ENCODE results near the gene MFNG.

The MFNG gene

GRCh38 chr22:37455896-37456295 lies 30.3 kb downstream of the MFNG start:
- Histone ChIP-seq H3K27ac (no peak overlapping the region), H3K4me3 (ENCODE audit: low read depth in 1 of 2, low read length in 1 of 2) (no peak overlapping the region), H3K9me3 (no peaks in the 10 kb centered on the region), H3K36me3 (no peaks in the 10 kb centered on the region), H3K4me1 (ENCODE audit: control insufficient read depth in 1 of 2, insufficient read depth in 1 of 2, low read depth in 1 of 2, low read length in 1 of 2) (no peaks in the 10 kb centered on the region), H3K27me3 (peaks cover 18% of the 10 kb centered on the region)
- TF ChIP-seq CTCF (IDR thresholded peaks at IDR 0.05): no peak

- Histone ChIP-seq H3K27ac (no peak overlapping the region), H3K36me3 (no peaks in the 10 kb centered on the region), H3K9me3 (no peaks in the 10 kb centered on the region), H3K4me1 (ENCODE audit: control insufficient read depth in 1 of 2, insufficient read depth in 1 of 2, low read depth in 1 of 2, low read length in 1 of 2) (no peaks in the 10 kb centered on the region), H3K27me3 (peaks cover 24% of the 10 kb centered on the region), H3K4me3 (ENCODE audit: low read depth in 1 of 2, low read length in 1 of 2) (no peak overlapping the region)
- no peak for TF ChIP-seq CTCF (IDR thresholded peaks at IDR 0.05)
Measured at GRCh38 chr22:37454857-37455686, 31.1 kb downstream of the MFNG start.

- Histone ChIP-seq H3K36me3 (no peaks in the 10 kb centered on the region), H3K4me1 (ENCODE audit: control insufficient read depth in 1 of 2, insufficient read depth in 1 of 2, low read depth in 1 of 2, low read length in 1 of 2) (no peaks in the 10 kb centered on the region), H3K27ac (no peak overlapping the region), H3K27me3 (peaks cover 35% of the 10 kb centered on the region), H3K4me3 (ENCODE audit: low read depth in 1 of 2, low read length in 1 of 2) (no peak overlapping the region), H3K9me3 (no peaks in the 10 kb centered on the region)
- no peak for TF ChIP-seq CTCF (IDR thresholded peaks at IDR 0.05)
Measured at GRCh38 chr22:37453696-37454095, 32.5 kb downstream of the MFNG start.

- TF ChIP-seq CTCF (IDR thresholded peaks at IDR 0.05): no peak
- H3K9me3 ChIP-seq: no peaks in the 10 kb centered on the region
- H3K4me1 ChIP-seq (ENCODE audit: control insufficient read depth in 1 of 2, insufficient read depth in 1 of 2, low read depth in 1 of 2, low read length in 1 of 2): no peaks in the 10 kb centered on the region
- H3K27me3 ChIP-seq: peaks cover 40% of the 10 kb centered on the region
- H3K27ac ChIP-seq: no peak overlapping the region
- no peaks in the 10 kb centered on the region for H3K36me3 ChIP-seq
- no peak overlapping the region for H3K4me3 ChIP-seq (ENCODE audit: low read depth in 1 of 2, low read length in 1 of 2)
Measured at GRCh38 chr22:37451218-37451617, 35.0 kb downstream of the MFNG start.

- no peak for TF ChIP-seq CTCF (IDR thresholded peaks at IDR 0.05)
- no peaks in the 10 kb centered on the region for H3K4me1 ChIP-seq (ENCODE audit: control insufficient read depth in 1 of 2, insufficient read depth in 1 of 2, low read depth in 1 of 2, low read length in 1 of 2)
- H3K27me3 ChIP-seq: peaks cover 38% of the 10 kb centered on the region
- no peaks in the 10 kb centered on the region for H3K36me3 ChIP-seq
- H3K4me3 ChIP-seq (ENCODE audit: low read depth in 1 of 2, low read length in 1 of 2): no peak overlapping the region
- H3K9me3 ChIP-seq: no peaks in the 10 kb centered on the region
- no peak overlapping the region for H3K27ac ChIP-seq
Measured at GRCh38 chr22:37449331-37450001, 36.7 kb downstream of the MFNG start.
